GM13976 (cell line): ENCODE measurements around the gene CLDN7.

ENCODE experiments used
- DNase-seq: peaks from one replicate; pipeline ENCODE4 v3.0.0; 2012; ENCODE audit warnings: low spot score
- in situ Hi-C: fragments of 300-500 bp; cut with MboI; formaldehyde crosslinking; loops from one replicate; pipeline ENCODE4 v1.12.0; 2022; ENCODE audit warnings: low sequenced_read_pairs, mixed read lengths, inconsistent platforms; ENCODE audit not compliant: unreplicated experiment
- TF ChIP-seq, protein P1 (sequence below): IDR thresholded peaks from 2 replicates; pipeline ENCODE4 v1.5.1; 2012; ENCODE audit warnings: borderline replicate concordance, mild to moderate bottlenecking; ENCODE audit not compliant: insufficient read depth; ENCODE audit errors: extremely low read depth, missing control alignments, control extremely low read depth

The CLDN7 gene

GRCh38 chr17:7306911-7307685 lies 44.8 kb upstream of the CLDN7 start, which contains the start of gene EIF5A:
Gene EIF5A (plus strand): TSS chr17:7307628. CDS start chr17:7309636, 2,008 bp downstream.
- TF ChIP-seq, protein P1, sequence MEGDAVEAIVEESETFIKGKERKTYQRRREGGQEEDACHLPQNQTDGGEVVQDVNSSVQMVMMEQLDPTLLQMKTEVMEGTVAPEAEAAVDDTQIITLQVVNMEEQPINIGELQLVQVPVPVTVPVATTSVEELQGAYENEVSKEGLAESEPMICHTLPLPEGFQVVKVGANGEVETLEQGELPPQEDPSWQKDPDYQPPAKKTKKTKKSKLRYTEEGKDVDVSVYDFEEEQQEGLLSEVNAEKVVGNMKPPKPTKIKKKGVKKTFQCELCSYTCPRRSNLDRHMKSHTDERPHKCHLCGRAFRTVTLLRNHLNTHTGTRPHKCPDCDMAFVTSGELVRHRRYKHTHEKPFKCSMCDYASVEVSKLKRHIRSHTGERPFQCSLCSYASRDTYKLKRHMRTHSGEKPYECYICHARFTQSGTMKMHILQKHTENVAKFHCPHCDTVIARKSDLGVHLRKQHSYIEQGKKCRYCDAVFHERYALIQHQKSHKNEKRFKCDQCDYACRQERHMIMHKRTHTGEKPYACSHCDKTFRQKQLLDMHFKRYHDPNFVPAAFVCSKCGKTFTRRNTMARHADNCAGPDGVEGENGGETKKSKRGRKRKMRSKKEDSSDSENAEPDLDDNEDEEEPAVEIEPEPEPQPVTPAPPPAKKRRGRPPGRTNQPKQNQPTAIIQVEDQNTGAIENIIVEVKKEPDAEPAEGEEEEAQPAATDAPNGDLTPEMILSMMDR = no peak
- peak; percentile 97 for DNase-seq
- in situ Hi-C loops = no loop called here

DNA sequence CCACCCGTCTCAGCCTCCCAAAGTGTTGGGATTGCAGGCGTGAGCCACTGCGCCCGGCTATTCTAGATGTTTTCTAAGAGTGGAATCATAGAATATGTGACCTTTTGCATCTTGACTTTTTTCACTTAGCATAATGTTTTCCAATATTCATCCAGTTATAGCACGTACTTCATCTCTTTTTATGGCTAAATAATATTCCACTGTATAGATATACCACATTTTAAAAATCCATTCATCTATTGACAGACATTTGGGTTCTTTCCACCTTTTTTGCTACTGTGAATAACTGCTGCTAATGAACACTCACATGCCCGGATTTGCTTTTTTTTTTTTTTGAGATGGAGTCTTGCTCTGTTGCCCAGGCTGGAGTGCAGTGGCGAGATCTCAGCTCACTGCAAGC lies 41.9 kb upstream of the CLDN7 start:
- in situ Hi-C loops = no loop called here
- TF ChIP-seq, protein P1 = no peak
- DNase-seq = no peak

GRCh38 chr17:7296189-7296861 lies 34.0 kb upstream of the CLDN7 start:
- peak; percentile 91 for DNase-seq
- in situ Hi-C loops = loop anchor here (25.0 kb wide), 1 partner anchor 259 kb away; the partner anchor contains the start of genes SLC16A11 and SLC16A13
- TF ChIP-seq, protein P1 = peak; percentile 94

- in situ Hi-C loops = loop anchor here (25.0 kb wide), 1 partner anchor 258 kb away; the partner anchor contains the start of genes SLC16A11 and SLC16A13
- DNase-seq = no peak
- TF ChIP-seq, protein P1 = no peak
These were observed 33.2 kb upstream of the CLDN7 start for GRCh38 chr17:7295230-7296180.

DNA sequence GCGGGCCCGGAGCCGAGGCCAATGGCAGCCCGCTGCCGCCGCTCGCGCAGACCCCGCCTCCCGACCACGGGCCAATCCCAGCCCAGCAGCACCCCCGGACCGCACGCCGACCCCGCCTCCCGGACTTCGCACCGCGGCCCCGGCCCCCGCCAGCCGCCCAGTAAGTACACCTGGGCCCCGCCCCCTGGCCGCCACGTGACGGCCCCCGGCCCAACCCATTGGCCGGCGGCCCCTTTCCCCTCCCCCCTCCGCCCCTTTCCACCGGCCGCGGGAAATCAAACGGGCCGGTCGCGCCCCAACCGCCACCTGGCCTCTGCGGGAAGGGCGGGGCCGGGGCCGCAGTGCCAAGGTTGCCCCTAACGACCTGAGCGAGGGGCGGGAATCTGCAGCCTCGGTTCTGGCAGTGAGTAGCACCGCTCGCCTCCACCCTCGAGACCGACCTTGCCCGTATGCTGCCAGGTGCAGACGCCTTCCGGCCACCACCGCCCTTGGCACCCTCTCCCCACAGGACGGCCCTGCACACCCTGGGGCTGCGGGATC lies 32.4 kb upstream of the CLDN7 start, which contains the start of gene YBX2:
Gene YBX2, minus strand, starts transcription at position 26 of the 540 bp plus-strand sequence. CDS start 139 bp downstream, outside the sequence.
- in situ Hi-C loops = loop anchor here (25.0 kb wide), 1 partner anchor 257 kb away; the partner anchor contains the start of genes SLC16A11 and SLC16A13
- DNase-seq = peak; percentile 89
- TF ChIP-seq, protein P1 = no peak
